GM21528 (cell line): ENCODE measurements around the gene ARHGAP25.
"Not testable (repeated sequence)": the region's sequence is repeated elsewhere in the genome, so short reads cannot be mapped to it uniquely, and the experiment has no call there.

Source experiments
- ATAC-seq: cut with Tn5 transposase; IDR thresholded peaks from one replicate; pipeline ENCODE4 v1.9.1; 2021; ENCODE audit warnings: mild to moderate bottlenecking, moderate library complexity; ENCODE audit not compliant: unreplicated experiment, low FRiP score

The ARHGAP25 gene

DNA sequence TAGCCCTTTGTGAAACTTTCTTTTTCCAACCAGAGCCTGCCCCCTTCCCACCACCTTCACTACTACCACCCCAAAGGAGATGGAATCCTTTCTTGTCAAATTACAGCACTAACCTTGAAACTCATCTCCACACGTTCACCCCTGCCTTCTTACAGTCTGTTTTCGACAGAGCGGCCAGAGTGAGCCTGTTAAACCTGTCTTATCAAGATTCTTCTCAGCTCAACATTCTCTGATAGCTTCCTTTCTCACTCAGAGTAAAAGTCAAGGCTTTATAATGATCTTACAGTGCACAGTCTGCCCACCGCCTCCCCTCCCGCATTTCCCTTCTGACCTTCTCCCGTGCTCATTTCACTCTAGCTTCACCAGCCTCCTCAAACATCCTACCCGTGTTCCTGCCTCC is 56.0 kb downstream of the ARHGAP25 start:
- no peak for ATAC-seq

DNA sequence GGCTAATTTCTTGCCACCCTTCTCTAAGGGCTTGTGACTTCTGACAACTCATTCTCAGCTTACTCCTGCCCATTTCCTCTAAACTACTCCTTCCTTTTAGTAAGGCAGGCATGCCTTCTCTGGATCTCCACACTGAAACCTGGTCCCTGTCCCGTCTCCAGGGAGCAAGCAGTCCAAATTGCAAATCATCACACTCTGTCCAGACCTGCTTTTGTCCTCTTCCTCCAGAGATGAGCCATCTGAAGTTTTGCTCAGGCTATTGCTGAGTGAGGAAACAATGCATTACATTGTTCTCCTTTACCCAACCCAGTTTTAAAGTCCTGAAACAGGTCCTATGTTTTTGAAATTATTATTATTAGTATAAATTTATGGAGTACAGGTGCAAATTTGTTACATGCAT is 57.3 kb downstream of the ARHGAP25 start:
- ATAC-seq = no peak

DNA sequence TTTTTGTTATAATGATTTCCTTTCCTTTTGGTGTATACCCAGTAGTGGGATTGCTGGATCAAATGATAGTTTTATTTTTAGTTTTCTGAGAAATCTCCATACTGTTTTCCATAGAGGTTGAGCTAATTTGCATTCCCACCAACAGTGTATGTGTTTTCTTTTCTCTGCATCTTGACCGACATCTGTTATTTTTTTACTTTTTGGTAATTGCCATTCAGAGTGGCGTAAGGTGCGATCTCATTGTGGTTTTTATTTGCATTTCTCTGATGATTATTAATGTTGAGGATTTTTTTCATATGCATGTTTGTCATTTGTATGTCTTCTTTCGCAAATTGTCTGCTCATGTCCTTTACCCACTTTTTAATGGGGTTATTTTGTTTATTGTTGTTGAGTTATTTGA is 58.1 kb downstream of the ARHGAP25 start:
- no peak for ATAC-seq

DNA sequence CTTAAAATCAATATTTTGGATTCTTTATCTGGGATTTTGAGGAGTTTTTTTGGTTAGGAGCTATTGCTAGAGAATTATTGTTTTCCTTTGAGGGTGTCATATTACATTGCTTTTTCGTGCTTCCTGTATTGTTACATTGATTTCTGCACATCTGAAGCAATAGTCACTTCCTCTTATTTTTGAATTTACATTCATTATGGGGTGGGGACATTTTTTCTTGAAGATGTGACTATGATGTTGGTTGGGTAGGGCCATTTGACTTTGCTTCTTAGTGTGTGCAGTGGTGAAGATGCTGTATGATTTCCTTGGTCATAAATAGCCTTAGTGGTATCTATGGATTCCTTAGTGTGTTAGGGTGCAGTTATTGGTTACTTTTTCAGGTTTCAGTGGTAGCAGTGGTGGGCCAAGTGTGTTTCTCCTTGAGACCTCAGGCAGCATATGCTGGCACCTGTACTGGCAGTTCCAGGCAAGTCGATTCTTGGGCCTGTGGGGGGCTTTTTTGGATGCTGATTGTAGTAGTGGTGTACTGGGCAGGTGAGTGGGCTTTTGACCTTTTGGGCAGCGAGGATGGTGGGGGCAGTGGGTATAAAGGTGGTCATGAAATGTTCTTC is 61.8 kb downstream of the ARHGAP25 start:
- ATAC-seq = no peak

DNA sequence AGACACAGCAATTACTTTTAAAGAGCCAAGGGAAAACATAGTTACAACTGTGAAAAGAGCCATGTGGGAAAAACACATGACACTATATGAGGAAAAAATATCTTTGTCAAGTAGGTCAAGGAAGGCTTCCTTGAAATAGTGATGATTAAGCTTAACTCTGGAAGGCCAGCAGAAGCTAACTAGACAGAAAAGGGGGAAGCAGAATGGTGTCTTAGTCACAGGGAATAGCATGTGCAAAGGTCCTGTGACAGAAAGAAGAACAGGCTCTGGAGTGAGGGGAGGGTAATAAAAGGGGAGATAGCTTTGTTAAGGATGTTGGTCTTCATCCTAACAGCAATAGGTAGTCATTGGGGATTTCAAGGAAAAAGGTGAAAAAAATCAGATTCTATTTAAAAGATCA is 64.0 kb downstream of the ARHGAP25 start:
- ATAC-seq = no peak

DNA sequence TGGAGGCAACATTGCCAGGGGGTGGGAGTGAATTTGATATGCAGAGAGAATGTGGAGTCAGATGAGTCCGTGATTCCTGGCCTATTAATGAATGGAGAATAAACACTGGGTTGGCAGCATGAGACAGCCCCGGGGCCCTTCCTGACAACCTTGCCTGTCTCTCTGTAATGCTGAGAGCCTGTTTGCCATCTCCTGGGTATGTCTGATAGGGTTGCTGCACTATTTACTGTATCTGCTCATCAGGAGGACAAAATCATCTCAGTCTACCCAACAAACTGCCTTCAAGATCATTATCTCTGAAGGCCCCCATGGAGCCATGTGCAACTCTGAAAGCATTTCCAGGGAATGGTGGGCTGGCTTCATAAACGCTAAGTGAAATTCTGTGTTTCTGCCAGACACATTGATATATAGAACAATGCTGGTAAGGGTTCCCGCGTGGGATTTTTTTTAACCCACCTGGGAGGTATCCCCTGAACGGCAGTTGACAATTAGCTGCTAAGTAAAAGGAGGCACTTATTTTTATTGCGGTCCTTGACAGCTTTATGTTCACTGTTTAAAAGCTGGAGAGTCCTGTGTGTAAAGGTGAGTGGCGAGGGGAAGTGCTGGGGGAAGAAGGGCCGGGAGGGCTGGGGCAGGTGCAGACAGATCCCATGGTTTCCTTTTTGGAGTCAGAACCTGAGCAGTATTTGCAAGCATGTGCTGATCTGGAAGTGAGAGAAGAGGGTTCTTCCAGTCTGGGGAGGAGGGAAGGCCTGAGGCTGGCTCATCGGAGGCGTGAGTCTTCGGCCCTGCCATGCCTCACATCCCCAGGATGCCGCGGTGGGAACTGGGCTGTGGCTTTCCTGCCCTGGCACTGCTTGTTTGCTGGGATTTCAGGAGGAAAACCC is 64.8 kb downstream of the ARHGAP25 start:
- no peak for ATAC-seq

DNA sequence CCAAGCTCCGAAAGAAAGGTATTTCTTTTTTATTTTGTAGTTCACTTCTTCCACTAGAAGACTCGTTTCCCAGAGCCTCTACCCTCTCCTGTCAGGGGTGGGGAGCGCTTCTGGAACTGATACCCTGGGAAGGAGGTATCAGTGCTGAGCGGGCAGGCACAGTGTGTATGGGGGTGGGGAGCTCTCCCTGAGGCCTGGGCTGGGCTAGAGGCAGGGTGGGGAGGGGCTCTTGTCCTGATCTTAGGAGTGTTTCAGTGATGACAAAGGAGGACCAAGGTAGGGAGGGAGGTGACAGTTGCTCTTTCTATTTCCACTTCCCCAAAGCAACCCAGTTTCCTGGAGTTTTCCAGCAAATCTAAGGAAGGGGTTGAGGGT is 65.4 kb downstream of the ARHGAP25 start:
- no peak for ATAC-seq

DNA sequence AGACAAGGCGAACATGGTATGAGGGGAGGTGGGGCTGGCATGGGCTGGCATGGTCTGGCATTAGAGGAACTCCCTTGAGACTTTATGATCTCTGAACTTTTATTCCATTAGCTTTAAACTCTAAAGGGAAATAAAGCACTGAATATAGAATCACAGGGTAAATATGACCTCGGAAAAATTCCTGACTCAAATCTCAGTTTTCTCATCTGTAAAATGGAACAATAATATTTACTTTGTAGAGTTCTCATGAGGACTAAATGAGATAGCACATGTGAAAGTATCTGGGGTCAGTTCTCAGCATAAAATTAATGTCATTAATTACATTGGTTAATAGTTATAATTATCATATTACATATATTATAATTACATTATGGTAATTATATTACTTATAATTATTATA is 65.9 kb downstream of the ARHGAP25 start:
- no peak for ATAC-seq

DNA sequence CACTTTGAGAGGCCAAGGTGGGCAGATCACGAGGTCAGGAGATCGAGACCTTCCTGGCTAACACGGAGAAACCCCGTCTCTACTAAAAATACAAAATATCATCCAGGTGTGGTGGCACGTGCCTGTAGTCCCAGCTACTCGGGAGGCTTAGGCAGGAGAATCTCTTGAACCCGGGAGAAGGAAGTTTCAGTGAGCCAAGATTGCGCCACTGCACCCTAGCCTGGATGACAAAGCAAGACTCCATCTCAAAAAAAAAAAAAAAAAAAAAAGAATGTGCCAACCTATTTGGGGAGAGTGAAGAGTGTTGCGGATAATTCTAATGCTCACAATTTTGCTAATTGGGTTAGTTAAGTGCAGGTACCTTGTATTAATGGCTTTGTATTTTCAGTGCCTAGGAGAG is 67.5 kb downstream of the ARHGAP25 start:
- ATAC-seq = not testable (repeated sequence)

DNA sequence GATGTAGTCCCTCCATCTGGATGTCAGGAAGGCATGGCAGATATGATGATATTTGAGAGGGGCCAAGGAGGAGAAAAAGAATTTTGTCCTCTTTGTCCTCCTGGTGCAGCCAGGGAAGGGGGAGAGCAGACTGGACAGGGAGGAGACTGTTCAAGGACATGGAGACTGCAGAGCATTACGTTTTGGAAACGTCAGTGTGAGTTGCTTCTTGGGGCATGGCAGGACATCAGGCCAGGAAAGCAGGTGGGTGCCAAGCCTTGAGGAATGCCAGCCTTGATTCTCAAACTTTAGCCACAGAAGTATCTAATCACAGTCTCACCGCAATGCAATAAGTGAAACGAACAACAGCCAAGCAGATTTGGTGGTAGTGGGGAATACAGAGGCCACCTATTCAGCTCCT is 70.4 kb downstream of the ARHGAP25 start:
- no peak for ATAC-seq

DNA sequence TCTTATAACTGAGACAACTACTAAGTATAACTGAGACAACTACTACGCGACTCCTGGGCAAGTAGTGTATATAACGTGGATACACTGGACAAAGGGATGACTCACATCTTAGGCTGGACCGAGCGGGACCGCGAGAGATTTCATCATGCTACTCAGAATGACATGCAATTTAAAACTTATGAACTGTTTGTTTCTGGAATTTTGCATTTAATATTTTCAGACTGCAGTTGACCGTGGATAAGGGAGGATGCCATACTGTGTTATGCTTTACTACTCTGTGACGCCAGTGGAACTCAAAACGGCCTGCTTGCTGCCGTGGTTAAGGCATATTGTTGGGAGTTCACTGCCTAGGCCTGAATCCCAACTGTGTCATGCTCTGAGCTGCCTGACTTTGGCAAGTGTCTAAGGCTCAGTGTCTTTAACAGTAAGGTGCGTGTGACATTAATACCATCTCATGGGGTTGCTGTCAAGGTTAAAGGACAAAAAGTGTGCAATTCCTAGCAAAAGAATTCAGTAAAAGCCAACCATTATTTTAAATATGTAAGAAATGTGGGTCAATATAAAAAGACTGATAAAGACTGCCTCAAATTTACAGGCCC is 72.0 kb downstream of the ARHGAP25 start:
- no peak for ATAC-seq

DNA sequence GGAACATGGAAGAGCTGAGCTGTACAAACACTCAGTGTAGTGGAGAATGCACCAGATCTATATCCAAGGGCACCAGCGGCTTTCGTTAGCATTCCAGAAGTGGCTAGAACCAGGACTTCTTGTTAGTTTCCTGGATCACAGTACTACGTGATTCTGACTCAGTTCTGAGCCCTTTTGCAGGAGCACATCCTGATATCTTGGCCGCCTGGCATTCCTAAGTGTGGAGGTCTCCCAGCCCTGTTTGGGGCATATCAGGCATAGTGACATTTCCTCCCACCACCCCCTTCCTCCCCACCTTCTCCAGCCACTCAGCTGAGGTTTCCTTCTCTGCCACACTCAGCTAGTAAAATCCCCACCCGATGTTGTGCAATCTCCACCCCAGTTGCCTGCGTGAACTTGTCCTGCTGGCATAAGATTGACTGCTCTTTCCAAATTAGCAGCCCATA is 73.2 kb downstream of the ARHGAP25 start:
- ATAC-seq = no peak

DNA sequence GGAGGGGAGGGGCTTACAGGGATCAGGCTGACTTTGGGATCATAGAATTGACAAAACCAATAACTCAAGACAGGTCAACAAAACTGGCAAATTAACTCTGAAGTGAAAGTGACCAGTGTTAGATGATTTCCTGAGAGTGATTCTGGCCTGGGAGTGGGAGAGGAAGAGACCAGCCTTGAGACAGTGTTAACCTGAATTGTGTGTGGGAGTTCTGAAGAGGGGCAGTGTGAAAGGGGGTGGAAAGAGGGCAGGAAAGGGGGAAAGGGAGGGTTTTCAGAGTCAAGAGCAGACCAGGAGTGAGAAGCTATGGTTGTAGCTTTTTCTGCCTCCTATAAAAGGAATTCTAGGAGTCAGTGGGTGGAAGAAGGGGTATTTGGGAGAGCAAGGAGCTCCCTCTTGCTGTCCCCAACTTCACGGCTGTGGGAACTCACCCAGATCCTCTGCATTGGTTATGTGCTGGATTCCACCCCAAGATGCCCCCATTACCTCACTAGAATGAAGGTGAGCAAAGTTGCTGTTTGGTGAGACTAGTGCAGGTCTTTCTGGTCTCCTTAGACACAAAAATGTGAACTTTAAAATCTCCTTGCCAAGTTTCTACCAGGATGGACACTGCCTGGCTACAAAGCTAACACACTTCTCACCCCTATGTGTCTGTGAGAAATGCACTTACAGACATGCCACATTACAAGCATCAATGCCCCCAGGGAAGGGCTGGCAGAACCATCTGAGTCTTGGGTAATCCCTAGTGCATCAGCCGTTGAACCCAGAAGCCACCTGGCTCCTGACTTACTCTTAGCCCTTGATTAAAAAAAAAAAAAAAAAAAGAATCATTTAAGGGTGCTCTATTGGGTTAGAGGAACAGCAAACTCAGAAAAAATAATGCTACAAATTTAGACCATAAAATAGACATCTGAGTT is 75.0 kb downstream of the ARHGAP25 start:
- ATAC-seq = no peak

DNA sequence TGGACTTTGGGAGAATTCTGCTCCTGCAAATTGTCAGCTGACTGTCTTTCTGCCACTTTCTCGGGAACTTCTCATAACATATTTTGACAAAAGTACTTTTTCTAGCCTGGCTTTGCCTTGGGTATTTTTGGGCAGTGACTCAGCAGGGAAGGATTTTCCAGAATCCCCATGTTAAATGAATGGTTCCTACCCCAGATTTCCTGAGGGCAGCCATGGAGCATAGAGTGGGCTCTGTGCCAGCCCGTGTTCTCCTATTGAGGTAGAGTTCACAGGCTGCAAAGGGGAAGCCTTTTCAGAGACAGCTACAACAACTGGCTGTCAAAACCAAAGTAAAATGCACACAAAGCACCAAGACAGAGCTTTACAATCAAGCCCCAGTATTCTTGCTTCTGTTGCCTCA is 76.8 kb downstream of the ARHGAP25 start:
- ATAC-seq = no peak

DNA sequence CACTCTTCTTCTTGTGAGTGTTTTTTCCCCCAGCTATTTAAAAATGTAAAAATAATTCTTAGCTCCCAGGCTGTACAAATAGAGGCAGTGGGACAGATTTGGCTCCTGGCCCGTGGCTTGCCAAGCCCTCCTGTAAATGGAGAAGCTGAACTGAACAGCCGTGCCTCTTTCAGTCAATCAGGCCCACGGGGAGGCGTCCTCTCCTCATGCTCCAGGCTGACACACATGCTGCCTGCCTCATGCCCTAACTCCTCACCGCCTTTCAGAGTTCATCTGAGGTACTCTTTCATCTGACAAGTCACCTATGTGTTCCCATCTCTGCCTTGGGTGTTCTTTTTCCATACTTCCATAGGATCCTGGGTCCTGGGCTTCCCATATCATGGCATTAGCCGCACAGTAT is 77.6 kb downstream of the ARHGAP25 start:
- no peak for ATAC-seq

DNA sequence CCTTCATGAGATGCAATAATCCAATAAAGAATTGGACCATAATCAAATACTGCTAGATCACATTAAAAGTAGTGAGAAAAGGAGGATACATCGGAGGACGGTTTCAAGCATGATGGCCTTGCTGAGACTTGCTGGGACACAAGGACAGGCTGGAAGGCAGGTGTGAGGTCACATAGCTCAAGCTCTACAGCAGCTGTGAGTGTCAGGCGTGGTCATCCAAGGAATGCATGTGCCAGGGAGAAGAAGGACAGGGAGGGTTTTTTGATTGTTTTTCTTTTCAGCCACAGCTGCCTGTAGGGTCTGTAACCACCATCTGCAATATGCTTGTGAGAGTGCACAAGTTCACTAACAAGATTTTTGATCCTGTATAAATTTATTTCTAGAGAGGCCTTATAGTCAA is 79.0 kb downstream of the ARHGAP25 start:
- no peak for ATAC-seq

DNA sequence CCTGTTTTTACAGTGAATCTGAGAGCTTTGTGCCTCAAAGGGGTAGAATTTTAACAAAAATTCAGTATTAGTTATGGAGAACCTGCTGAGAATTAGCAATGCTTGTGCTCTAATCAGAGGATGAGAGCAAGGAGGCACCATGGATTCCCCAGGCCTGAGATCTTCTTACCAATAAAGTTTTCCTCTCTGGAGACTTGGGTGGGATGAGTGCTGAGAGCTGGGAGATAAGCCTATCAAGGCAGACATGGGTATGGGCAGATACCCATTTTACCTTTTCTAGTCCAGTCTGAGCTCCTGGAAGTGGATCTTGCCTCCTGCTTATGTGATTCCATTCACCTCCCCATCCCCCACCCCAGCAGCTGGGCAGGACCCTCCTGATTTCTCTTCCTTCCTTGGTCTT is 82.7 kb downstream of the ARHGAP25 start:
- no peak for ATAC-seq

DNA sequence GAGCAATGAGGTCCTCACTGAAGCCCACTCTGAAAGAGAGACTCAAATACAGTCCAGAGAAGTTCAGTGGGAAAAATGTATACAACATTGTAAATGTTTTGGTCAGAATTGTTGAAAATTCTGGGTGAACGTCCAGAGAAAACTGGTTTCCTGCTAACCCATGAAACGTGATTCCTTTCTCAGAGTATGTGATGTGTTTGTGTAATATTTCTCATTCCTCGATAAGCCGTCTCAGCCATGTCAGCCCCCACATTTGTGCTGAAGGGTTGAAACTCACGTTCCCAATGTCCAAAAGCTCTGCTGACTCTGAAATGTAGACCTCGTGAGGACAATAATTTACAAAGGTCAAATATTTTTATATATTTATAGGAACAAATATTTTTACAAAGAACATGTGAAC is 84.9 kb downstream of the ARHGAP25 start:
- no peak for ATAC-seq

DNA sequence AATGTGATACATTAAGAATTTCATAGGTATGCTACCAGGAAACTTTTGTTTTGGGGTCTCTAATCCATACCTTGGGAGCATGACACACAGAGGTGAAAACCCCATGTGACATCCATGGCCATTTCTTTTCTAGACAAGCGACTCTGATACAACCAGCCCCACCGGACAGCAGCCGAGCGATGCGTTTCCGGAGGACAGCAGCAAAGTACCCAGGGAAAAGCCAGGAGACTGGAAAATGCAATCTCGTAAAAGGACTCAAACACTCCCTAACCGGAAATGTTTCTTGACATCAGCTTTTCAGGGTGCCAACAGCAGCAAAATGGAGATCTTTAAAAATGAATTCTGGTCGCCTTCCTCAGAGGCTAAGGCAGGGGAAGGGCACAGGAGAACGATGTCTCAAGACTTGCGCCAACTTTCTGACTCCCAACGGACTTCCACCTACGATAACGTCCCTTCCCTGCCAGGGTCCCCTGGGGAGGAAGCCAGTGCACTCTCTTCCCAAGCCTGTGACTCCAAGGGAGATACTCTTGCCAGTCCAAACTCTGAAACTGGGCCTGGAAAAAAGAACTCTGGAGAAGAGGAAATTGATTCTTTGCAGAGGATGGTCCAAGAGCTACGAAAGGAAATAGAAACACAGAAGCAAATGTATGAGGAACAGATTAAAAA is 87.7 kb downstream of the ARHGAP25 start:
- ATAC-seq = no peak

DNA sequence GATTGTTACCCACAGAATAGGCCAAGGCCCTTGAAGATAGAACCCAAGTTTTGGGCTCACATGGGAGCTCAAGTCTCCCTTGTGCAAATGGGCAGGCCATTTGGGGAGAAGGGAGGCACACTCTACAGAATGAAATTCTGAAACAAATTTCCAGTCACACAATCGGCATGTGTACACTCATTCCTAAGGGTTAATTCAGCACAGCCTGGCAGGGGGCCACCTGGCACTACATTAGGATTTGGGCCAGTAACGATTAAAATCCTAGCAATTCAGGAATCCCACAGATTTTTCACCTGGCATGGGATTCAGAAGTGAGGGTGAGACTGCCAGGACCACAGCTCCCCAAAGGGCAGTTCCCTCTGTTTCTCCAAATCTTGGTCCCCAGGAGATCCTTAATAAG is 90.2 kb downstream of the ARHGAP25 start:
- no peak for ATAC-seq
